Osteoblast (primary cell): ENCODE measurements around the gene UBXN1. TPM values are rescaled to one million over a fixed set of nuclear protein-coding genes. Genes with fewer than 3 reads are reported as not detected.
A peak's percentile ranks its signal among the peaks of the same experiment; 100 is the strongest.

Experiments used
- DNase-seq: peaks from one replicate; pipeline ENCODE4 v3.0.0; 2011; ENCODE audit warnings: low spot score, mixed read lengths; ENCODE audit not compliant: insufficient read length; ENCODE audit errors: missing footprints
- H2AFZ ChIP-seq: 2 replicates; pipeline ENCODE4 v1.6.0; 2011; ENCODE audit warnings: mild to moderate bottlenecking, low read length
- H3K27ac ChIP-seq: 2 replicates; pipeline ENCODE4 v1.5.1; 2011; ENCODE audit warnings: mild to moderate bottlenecking, low read depth, low read length, moderate library complexity
- H3K27me3 ChIP-seq: 2 replicates; pipeline ENCODE4 v1.6.0; 2012; ENCODE audit warnings: mild to moderate bottlenecking, control low read depth, inconsistent platforms, low read length, moderate library complexity; ENCODE audit not compliant: insufficient read depth
- H3K36me3 ChIP-seq: 2 replicates; pipeline ENCODE4 v1.5.1; 2011; ENCODE audit warnings: mild to moderate bottlenecking, low read length, control low read depth, moderate library complexity; ENCODE audit not compliant: insufficient read depth
- H3K4me1 ChIP-seq: 2 replicates; pipeline ENCODE4 v1.5.1; 2011; ENCODE audit warnings: mild to moderate bottlenecking, low read length, control low read depth, moderate library complexity; ENCODE audit not compliant: insufficient read depth
- H3K4me2 ChIP-seq: 2 replicates; pipeline ENCODE4 v1.6.0; 2011; ENCODE audit warnings: mild to moderate bottlenecking, low read length; ENCODE audit not compliant: insufficient read depth
- H3K4me3 ChIP-seq: fragments of 200-600 bp; sonication (generic); 3 replicates; pipeline ENCODE4 v1.5.1; 2012; ENCODE audit warnings: mild to moderate bottlenecking, low read length, inconsistent platforms; ENCODE audit not compliant: insufficient read depth
- H3K79me2 ChIP-seq: 2 replicates; pipeline ENCODE4 v1.6.0; 2012; ENCODE audit warnings: mild to moderate bottlenecking, low read length, control low read depth, inconsistent platforms; ENCODE audit not compliant: insufficient read depth
- H3K9me3 ChIP-seq: 2 replicates; pipeline ENCODE4 v1.5.1; 2011; ENCODE audit warnings: low read depth, low read length, control low read depth
- H4K20me1 ChIP-seq: 2 replicates; pipeline ENCODE4 v1.6.0; 2012; ENCODE audit warnings: mild to moderate bottlenecking, low read length, control low read depth; ENCODE audit not compliant: insufficient read depth
- CTCF ChIP-seq: IDR thresholded peaks from 2 replicates; pipeline ENCODE4 v1.5.1; 2011; ENCODE audit warnings: mild to moderate bottlenecking, low read depth, low read length, moderate library complexity; ENCODE audit errors: extremely low read depth
- total RNA-seq: library from RNA; depleted of rRNA; stranded (reverse); fragments of >200 nt; gene quantifications from 2 replicates; pipeline ENCODE4 v1.2.3, GENCODE V29; 2012

UBXN1 gene
- total RNA-seq, 1 donor = 107 TPM

- no peaks in the 10 kb centered on the region for H4K20me1 ChIP-seq
- peak overlapping the region; percentile 98 for H3K4me2 ChIP-seq
- TF ChIP-seq CTCF = no peak
- DNase-seq = peak; percentile 35
- H3K36me3 ChIP-seq = peaks cover 31% of the 10 kb centered on the region
- H2AFZ ChIP-seq = no peak overlapping the region
- peak overlapping the region; percentile 86 for H3K27ac ChIP-seq
- peaks cover 29% of the 10 kb centered on the region for H3K4me1 ChIP-seq
- H3K9me3 ChIP-seq = no peaks in the 10 kb centered on the region
- H3K4me3 ChIP-seq = peak overlapping the region; percentile 82
- peaks cover 13% of the 10 kb centered on the region for H3K79me2 ChIP-seq
- H3K27me3 ChIP-seq = no peaks in the 10 kb centered on the region
These were observed 29.5 kb upstream of the UBXN1 start for GRCh38 chr11:62708392-62708791.

- no peak for TF ChIP-seq CTCF
- no peak for DNase-seq
- H4K20me1 ChIP-seq = no peaks in the 10 kb centered on the region
- peaks cover 10% of the 10 kb centered on the region for H3K79me2 ChIP-seq
- H2AFZ ChIP-seq = peak within 1 kb of the TSS; percentile 75
- H3K27me3 ChIP-seq = no peaks in the 10 kb centered on the region
- H3K27ac ChIP-seq = peak within 1 kb of the TSS; percentile 34
- H3K4me2 ChIP-seq = peak within 1 kb of the TSS; percentile 98
- H3K4me1 ChIP-seq = peaks cover 29% of the 10 kb centered on the region
- H3K36me3 ChIP-seq = peaks cover 24% of the 10 kb centered on the region
- H3K9me3 ChIP-seq = no peaks in the 10 kb centered on the region
- H3K4me3 ChIP-seq = peak within 1 kb of the TSS; percentile 75
These were observed 28.5 kb upstream of the UBXN1 start, which contains the start of the genes BSCL2 and GNG3 for GRCh38 chr11:62707277-62707861. BSCL2 (minus strand) TSS chr11:62707424; CDS start chr11:62707195, 229 bp downstream. GNG3 (plus strand) TSS chr11:62707676; CDS start chr11:62708296, 620 bp downstream.

- Histone ChIP-seq H3K9me3 (no peaks in the 10 kb centered on the region), H3K27ac (no peak overlapping the region), H2AFZ (no peak overlapping the region), H3K4me1 (peaks cover 29% of the 10 kb centered on the region), H3K27me3 (no peaks in the 10 kb centered on the region), H3K36me3 (peaks cover 22% of the 10 kb centered on the region), H3K4me2 (peak overlapping the region; percentile 98), H3K4me3 (peak overlapping the region; percentile 75), H4K20me1 (no peaks in the 10 kb centered on the region), H3K79me2 (peaks cover 10% of the 10 kb centered on the region)
- no peak for TF ChIP-seq CTCF
- no peak for DNase-seq
These were observed 28.0 kb upstream of the UBXN1 start for GRCh38 chr11:62706850-62707247.

- no peaks in the 10 kb centered on the region for H3K9me3 ChIP-seq
- peaks cover 22% of the 10 kb centered on the region for H3K36me3 ChIP-seq
- peak overlapping the region; percentile 81 for H2AFZ ChIP-seq
- H3K4me1 ChIP-seq = peaks cover 29% of the 10 kb centered on the region
- no peak for TF ChIP-seq CTCF
- peak; percentile 97 for DNase-seq
- no peaks in the 10 kb centered on the region for H4K20me1 ChIP-seq
- H3K4me3 ChIP-seq = peak overlapping the region; percentile 75
- no peaks in the 10 kb centered on the region for H3K27me3 ChIP-seq
- peak overlapping the region; percentile 98 for H3K4me2 ChIP-seq
- H3K79me2 ChIP-seq = peaks cover 10% of the 10 kb centered on the region
- H3K27ac ChIP-seq = peak overlapping the region; percentile 89
These were observed 27.3 kb upstream of the UBXN1 start for GRCh38 chr11:62705880-62706849.
